GM18907 (cell line): ENCODE data around the gene FAM83F.
"Not testable (repeated sequence)": the region's sequence is repeated elsewhere in the genome, so short reads cannot be mapped to it uniquely, and the experiment has no call there.

Source experiments
- ATAC-seq: cut with Tn5 transposase; IDR thresholded peaks from one replicate; pipeline ENCODE4 v1.9.1; 2021; ENCODE audit warnings: mild to moderate bottlenecking, moderate library complexity; ENCODE audit not compliant: unreplicated experiment

Gene FAM83F

DNA sequence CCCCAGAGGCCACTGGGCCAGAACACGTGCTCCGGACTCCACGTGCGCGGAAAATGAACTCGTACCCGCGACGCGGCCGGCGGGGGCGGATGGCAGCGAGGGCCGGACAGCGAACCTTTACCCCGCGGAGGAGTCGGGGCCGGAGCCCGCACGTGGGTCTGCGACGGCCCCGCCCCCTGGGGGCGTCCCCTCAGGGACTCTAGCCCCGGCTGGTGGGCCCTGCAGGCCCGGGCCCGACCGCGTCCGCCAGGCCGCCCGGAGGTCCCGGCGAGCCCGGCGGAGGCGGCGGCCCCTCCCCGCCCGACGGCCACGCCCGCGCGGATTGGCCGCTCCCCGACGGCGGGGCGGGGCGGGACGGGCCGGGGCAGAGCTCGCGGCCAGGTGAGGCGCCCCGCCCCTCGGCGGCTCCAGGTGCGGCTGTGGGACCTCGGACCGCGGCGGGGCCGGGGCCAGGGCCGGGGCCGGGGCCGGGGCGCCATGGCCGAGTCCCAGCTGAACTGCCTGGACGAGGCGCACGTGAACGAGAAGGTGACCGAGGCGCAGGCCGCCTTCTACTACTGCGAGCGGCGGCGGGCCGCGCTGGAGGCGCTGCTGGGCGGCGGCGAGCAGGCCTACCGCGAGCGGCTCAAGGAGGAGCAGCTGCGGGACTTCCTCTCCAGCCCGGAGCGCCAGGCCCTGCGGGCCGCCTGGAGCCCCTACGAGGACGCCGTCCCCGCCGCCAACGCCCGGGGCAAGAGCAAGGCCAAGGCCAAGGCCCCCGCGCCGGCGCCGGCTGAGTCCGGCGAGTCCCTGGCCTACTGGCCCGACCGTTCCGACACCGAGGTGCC is at the start of gene FAM83F:
TSS of gene FAM83F (plus strand) at position 389 of the 827 bp plus-strand sequence. CDS start at position 478, 89 bp downstream.
- no peak for ATAC-seq

DNA sequence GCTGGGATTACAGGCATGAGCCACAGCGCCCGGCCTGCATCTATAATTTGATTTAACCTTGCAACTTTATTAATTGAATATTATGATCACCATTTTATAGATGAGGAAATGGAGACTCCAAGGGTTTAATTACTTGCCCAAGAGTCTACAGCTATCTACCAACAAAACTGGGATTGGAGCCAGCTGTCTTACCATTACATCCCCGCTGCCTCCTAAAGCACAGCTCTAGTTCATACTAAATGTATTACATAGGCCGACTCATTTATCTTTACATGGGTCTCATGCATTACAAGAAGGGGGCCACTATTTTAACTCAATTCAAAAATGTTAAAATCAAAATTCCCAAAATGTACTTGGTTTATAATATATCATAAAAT is 48.6 kb upstream of the FAM83F start:
- ATAC-seq = no peak

DNA sequence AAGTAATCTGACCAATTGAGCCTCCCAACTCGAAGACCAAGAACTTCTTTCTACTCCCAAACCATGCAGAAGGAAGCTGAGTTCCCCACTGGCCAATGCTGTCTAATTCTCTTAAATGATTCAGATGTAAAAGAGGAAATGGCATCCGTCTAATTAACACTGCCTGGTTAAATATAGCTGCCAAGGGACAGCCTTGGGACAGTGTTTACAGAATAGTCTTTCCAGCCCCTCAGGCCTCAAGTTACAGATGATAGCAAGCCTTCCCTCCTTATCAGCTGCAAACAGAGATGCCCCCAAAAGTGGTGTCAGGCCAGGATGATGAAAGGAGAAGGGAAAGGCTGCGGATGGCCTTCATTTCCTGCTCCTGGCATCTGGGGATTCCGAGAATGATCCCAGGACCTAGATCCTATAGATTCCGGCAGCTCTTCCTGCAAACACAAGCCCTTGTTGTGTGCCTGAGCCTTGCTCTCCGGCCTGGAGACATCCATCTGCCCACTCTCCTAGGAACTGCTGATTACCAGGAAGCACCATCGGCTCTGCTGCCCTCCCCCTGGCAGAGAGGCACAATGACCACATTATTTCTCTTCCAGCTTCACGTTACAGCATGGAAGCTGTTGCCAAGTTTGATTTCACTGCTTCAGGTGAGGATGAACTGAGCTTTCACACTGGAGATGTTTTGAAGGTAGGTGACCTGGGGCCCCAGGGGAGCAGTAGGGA is 48.1 kb upstream of the FAM83F start:
- ATAC-seq = no peak

DNA sequence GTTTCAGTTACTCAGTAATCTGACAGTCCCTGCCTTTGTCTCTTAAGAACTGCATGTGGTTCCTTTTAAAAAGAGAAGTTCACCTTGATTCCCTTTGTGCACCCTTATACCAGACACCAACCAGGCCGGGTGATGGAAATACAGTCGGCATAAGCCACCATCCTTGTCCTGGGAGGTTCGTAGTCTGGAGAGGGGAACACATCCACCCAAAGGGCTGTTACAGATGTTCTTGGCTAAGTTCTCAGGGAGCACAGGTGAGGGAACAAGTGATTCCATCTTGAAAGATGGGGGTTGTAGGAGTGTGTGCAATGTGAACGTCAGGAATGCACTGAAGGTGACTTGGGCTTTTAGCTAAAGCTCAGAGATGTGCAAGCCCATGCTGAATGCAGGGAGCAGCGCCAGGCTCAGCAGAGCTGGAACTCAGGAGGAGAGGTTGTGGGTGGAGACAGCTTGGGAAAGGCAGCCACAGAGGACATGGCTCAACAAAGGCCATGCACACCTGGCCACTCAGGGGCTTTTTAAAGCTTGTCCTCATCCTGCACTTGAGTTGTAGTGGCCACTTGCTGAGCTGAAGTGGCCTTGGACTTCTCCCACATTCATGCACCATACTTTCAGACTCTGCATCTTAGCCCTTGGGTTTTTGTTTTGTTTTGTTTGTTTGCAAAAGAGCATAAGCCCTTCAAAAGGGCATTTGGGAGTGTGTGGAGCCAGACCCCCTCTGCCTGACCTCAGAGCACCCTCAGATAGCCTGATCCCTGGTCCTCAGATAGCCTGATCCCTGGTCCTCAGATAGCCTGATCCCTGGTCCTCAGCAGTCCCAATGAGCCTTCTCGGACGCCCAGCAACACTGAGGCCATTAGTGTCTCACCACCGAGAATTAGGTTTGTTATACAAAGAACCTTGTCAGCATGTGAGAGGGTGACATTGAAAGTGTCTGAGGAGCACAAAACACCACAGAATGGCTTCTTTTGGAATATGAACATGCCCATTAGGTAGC is 47.2 kb upstream of the FAM83F start:
- ATAC-seq = no peak

DNA sequence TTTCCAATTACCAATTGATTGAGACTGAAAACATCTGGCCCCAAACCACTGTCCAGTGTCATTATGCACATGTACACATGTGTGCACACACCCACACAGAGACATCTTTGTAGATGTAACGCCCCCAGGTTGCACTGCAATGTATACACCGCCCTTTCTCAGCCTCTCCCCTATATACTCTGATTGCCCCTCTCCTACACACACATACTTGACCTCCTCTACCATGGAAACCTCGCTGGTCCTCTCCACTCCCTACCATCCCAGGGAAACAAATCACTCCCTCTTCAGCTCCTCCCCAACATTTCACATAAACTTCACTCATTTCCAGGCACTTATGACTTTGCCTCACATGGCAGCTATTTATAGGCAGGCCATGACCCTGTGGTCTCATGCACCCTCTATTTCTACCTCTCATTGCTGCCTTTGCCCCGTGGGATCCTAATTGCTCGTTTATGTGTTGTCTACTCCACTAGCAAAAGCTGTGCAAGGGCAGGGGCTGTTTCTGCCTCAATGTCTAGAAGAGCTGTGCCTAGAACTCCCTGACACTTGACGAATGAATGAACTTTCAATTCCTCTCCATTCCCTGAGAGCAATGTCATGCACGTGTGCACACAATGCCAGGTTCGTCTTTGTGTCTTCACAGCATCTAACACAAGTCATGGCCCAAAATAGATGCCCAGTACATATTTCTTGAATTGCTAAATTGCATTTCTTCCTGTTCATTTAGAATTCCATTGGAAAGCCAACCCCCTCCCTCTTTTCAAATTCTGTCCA is 44.6 kb upstream of the FAM83F start:
- ATAC-seq = no peak

DNA sequence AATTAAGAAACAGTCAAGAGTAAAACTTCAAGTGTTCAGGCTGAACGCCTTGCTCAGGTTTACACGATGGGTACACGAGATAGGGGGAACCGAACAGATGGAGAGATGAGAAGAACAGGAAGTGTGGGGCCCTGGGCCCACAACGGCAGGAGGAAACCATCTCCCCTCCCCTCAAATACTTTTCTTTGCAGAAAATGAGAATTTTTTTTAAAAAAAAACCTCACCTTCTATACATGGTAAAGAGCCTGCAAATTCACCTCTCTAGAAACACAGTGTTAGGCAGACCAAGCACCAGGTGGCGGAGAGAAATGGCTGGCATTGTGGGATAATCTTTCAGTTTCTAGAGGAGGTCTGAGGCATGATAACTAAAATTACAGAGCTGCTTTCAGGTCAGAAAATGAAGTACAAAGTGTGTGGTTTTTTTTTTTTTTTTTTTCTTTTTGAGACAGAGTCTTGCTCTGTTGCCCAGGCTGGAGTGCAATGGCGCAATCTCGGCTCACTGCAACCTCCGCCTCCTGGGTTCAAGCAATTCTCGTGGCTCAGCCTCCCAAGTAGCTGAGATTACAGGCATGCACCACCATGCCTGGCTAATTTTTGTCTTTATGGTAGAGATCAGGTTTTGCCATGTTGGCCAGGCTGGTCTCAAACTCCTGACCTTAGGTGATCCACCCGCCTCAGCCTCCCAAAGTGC is 43.0 kb upstream of the FAM83F start:
- not testable (repeated sequence) for ATAC-seq

DNA sequence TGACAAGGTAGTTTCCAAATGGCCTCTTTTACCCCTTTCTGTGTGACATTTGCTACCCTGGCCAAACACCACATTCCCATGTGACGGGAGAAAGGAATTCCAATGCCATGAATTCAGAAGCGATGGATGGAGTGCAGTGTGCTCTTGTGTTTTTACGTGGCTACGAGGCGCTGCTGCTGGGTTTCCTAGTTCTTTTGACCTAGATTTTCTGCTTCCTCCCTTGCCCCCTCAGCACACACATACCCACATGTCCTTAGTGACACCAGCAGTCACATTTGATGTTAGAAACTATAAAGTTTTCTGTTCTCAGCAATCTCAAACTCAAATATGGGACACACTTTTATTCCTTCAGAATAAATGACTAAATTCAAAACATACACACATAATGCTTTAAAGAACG is 42.4 kb upstream of the FAM83F start:
- ATAC-seq = no peak

DNA sequence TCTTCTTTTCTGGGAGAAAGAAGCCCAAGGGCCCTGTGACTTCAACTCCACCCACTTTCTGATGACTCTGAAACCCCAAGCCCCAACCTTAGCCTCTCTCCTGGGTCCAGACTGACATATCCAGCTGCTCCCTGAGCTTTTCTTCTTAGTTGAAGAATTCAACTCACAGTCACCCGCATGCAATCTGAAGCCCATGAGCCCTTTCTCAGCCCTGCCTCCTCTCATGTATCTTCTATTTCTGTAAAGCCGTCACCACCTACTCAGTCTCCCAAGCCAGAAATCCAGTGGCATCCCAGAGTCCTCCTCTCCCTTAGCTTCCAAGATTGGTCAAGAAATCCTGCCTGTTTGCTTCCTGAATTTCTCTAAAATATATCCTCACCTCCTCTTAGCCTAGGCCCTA is 41.7 kb upstream of the FAM83F start:
- ATAC-seq = no peak

DNA sequence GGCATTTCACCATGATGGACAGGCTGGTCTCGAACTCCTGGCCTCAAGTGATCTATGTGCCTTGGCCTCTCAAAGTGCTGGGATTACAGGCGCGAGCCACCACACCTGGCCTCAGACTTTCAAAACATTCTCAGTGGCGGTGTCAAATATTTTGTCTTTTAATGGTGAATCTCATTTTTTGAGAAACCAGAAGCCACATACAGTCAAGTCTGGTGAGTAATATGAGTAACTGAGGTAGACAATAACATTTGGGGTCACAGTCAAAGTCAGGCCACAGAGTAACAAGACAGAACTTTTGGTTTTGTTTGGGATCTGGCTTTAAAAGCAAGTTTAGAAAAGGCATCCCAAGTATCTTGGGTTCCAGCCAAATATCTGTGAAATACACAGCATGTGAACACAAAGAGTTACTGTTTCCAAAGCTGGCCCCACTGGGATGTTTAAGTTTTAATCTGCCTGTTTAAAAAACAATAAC is 40.1 kb upstream of the FAM83F start:
- ATAC-seq = no peak

DNA sequence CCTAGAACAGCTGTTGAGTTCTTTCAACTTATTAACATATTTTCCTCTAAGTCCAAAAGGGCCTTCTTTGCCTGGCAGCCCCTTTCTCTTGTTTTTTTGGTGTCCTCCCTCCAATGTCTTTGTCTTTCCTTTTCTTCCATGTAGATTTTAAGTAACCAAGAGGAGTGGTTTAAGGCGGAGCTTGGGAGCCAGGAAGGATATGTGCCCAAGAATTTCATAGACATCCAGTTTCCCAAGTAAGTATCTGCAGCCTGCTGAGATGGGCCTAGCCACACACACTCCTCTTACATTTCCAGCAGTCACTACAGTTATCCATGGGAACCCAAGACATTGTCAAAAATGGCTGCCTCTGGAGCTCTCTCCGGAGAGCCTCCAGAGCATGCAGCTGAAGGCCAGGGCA is 39.1 kb upstream of the FAM83F start:
- no peak for ATAC-seq

DNA sequence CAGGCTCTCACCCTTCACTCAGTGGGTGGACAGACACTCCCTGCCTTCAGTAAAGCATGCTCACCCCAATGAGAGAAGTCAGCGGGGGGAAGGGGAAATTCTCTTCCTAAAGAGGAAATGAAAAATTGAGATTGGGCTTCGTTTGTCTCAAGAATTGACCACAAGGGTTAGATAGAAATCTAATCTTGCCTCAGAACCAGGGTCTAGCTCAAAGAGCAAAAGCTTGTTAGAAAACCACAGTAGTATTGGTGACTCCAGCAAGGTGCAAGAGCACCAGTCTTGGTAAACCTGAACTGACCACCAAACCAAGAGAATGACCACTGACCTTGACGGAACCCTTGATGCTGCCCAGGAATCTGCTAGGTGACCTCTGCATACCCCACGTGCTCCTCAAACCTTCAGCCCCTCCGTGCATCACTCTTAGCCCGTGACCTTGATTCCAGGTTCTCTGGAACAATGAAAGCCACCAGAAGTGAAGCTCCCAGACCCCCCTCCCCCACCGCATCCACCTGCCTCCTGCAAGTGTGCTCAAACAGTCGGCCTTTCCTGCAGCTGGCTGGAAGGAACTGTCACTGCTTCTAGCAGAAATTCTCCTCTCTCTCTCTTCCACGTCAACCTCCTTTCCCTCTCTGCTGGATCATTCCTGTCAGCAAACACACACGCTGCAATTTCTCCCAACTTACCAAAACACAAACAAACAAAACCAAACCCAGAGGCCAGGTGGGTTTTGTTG is 37.7 kb upstream of the FAM83F start:
- peak; percentile 50 for ATAC-seq

DNA sequence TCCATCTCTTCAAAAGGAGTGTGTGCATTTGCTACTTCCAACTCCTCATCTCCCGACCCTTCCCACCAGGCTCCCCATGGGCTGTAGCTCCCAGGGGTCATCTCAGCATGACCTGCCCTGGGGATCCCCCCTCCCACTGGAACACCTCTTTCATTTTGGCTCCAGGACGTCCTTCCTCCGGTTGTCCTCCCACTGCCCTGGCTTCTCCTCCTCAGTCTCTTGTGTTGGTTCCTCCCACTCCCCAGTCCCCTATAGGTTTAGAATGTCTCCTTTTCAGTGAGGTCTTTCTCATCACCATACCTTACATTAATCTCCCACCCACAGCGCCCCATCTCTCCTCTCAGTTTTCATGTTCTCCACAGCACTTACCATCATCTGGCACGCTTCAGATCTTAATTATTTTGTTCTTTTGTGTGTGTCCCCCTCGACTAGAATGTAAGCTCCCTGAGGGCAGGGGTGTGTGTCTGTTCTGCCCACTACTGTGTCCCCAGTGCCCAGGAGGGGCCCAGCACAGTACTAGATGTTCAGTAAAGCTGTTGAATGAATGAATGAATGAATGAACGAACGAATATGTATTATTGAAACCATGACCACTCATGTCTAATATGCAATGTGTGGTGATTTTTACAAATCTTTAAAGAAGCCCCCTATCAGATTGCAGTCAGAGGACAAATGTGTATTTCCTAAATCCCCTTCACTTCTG is 36.6 kb upstream of the FAM83F start:
- ATAC-seq = no peak

DNA sequence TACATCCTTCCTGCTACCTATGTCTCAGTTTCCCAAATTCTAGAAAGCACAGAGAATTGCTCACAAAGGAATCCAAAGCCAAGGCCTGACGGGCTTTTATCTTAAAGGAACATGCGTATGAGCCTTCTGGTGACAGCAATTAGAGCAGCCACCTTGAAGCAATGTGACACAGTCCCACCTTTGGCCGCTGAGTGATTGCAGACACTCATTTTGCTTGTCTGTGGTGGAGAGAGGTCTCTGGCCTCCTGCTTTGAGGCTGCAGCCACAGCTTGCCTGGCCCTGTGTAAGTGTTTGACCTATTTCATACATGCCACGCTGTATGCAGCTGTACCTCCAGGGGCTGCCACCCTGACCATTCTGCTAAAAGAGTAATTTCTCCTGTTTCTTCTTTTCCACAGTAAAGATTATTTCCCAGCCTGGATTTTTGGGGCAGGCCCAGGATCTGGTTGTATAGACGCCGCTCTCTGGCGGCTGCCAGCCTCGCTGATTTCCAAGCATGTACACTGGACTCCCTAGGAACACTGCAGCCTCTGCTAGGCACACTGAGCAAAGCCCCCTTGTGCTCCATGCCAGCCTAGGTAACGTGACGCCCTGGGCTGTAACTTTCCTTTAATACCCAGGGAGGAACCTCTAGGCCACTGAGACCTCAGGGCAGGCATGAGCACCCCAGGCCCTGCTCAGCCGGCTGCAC is 35.7 kb upstream of the FAM83F start:
- no peak for ATAC-seq

DNA sequence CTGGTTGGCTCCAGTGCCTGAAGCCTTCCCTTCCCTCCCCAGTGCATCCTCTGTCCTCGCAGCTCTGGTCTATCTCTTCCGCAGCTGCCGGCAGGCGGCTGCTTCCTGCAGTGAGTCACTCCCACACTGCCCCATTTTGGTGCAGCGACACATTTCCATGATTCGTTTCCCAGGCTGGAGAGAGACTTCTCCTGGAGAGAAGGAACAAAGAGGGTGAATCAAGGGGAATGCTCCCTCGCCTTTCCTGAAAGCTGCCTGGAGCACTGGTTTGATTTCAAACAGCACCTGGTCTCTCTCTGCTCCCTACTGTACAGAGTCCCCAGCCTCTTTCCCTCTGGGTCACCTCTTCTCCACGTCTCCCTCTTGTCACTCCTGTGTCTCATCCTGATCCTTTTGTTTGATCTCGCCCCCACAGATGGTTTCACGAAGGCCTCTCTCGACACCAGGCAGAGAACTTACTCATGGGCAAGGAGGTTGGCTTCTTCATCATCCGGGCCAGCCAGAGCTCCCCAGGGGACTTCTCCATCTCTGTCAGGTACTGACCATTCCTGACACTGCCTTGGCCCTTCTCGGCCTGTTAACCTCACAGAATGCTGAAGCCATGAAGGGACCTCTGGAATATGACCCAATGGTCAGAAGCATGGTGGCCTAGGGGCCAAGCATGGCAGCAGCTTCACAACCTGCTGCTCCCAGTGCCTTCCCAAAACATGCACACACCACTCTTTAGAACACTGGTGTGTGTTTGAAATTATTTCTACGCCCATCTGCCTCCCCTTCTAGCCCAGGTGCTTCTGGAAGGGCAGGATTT is 34.9 kb upstream of the FAM83F start, which contains the start of gene TMA7B:
TSS of gene TMA7B (plus strand) at position 758 of the 808 bp plus-strand sequence. CDS start 3,978 bp downstream, outside the sequence.
- ATAC-seq = no peak

DNA sequence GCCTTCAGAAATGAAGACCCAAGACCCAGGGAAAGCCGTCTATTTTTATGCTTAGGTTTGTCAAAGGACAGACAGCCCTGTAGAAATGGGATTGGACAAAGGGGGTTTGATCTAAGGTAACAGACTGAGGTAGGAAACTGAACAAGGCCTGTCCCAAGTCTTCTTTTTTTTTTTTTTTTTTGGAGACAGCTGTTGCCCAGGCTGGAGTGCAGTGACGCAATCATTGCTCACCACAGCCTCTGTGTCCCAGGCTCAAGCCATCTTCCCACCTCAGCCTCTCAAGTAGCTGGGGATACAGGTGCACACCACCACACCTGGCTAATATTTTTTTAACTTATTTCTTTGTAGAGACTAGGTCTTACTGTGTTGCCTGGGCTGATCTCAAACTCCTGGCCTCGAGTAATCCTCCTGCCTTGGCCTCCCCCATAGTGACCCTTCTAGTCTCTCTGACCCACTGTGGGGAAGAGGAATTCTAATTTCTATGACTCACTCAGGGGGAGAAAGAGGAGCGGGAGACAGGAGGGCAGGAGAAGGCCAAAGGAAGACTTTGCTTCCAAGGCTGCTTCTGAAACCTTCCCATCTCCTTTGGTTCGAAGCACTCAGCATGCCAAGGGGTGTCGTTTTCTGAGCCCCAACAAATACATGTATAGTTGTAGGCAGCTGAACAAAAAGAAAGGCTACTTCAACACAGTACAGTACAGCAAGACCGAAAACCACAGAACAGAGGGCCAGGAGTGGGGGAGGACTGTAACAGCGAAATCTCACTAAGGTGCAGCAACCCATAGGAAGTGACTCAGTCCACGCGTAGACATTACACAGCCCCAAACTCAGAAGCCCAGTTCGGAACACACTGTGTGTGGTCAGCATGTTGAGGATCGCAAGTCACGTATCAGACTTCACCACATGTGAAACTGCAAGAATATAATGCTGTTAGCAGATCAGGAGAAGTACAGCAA is 33.7 kb upstream of the FAM83F start:
- ATAC-seq = peak; percentile 74

DNA sequence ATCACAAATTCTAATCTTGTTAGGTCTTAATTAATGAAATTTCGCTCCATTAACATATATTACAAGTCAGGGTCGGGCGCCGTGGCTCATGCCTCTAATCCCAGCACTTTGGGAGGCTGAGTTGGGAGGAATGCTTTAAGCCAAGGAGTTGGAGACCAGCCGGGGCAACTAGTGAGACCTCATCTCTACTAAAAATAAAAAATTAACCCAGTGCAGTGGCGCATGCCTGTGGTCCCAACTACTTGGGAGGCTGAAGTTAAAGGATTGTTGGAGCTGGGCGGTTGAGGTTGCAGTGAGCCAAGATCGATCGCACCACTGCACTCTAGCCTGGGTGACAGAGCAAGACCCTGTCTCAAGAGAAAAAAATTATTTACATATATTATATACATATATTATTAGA is 32.7 kb upstream of the FAM83F start:
- no peak for ATAC-seq
